Measurements from ENCODE around the gene GRAPL.
"Not testable (repeated sequence)": the region's sequence is repeated elsewhere in the genome, so short reads cannot be mapped to it uniquely, and the experiment has no call there.

DNA sequence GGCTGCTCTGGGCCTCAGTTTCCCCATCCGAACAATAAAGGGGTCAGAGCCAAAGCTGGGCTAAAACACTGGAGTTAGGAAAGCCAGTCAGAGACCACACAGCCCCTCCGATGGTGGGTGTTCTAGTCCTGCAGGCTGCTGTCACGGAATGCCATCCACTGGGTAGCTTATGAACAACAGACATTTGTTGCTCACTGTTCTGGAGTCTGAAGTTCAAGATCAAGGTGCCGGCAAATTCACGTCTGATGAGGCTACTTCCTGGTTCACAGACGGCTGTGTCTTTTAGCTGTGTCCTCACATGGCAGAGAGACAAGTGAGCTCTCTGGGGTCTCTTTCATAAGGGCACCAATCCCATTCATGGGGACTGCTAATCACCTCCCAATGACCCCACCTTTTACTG is 9.2 kb downstream of the GRAPL start:
- TF ChIP-seq, protein P1, sequence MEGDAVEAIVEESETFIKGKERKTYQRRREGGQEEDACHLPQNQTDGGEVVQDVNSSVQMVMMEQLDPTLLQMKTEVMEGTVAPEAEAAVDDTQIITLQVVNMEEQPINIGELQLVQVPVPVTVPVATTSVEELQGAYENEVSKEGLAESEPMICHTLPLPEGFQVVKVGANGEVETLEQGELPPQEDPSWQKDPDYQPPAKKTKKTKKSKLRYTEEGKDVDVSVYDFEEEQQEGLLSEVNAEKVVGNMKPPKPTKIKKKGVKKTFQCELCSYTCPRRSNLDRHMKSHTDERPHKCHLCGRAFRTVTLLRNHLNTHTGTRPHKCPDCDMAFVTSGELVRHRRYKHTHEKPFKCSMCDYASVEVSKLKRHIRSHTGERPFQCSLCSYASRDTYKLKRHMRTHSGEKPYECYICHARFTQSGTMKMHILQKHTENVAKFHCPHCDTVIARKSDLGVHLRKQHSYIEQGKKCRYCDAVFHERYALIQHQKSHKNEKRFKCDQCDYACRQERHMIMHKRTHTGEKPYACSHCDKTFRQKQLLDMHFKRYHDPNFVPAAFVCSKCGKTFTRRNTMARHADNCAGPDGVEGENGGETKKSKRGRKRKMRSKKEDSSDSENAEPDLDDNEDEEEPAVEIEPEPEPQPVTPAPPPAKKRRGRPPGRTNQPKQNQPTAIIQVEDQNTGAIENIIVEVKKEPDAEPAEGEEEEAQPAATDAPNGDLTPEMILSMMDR (conservative IDR thresholded peaks at IDR 0.05 in 1 of 2, IDR thresholded peaks at IDR 0.05 in 1 of 2; ENCODE audit: extremely low read depth in 1 of 2, insufficient read depth in 1 of 2, low read depth in 1 of 2, low read length in 2 of 2) = not testable (repeated sequence)
- TF ChIP-seq EZH2 (IDR thresholded peaks at IDR 0.05; ENCODE audit: borderline replicate concordance, low read length) = not testable (repeated sequence)
